ENCODE results near the gene NELL2. TPM values are rescaled to one million over a fixed set of nuclear protein-coding genes. Genes with fewer than 3 reads are reported as not detected.

NELL2 gene
- total RNA-seq, 1 donor from 2014 or later, result 1.0 TPM

DNA sequence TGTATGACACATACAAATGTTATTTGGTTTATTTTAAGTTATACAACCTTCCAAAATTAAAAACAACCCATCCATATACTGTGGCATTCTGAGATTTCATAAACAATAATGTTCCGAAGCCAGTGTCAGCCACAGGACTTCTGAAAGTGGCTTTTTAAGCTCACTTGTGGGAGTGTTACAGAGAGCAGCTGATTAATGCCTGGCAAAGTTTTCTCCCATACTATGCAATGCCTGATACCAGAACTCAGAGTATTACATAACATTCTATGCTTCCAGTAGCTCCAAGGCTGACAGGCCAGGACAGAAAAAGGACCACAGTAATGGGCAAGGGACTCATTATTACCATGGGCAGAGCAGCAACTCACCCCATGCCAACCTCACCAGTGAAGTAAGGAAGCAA lies 29.3 kb downstream of the NELL2 start:
- no peaks in the 10 kb centered on the region for H3K27me3 Mint-ChIP-seq (ENCODE audit: low read depth, unreplicated experiment)
- no peaks in the 10 kb centered on the region for H3K36me3 ChIP-seq (ENCODE audit: insufficient read depth, low read length)
- no peaks in the 10 kb centered on the region for H4K20me1 ChIP-seq (ENCODE audit: insufficient read depth, low read length)
- no peak overlapping the region for H3K27ac ChIP-seq (ENCODE audit: low read depth, low read length)
- no peaks in the 10 kb centered on the region for H3K79me2 ChIP-seq (ENCODE audit: insufficient read depth, low read length)
- no peak overlapping the region for H3K4me3 Mint-ChIP-seq (ENCODE audit: unreplicated experiment)
- no peaks in the 10 kb centered on the region for H3K4me1 ChIP-seq (ENCODE audit: insufficient read depth, low read length)
- DNase-seq (ENCODE audit: low read depth) (no peak), FAIRE-seq (no peak)
- no peaks in the 10 kb centered on the region for H3K9me3 ChIP-seq (ENCODE audit: insufficient read depth, low read depth, low read length)
- H3K4me2 ChIP-seq (ENCODE audit: low read length), result no peak overlapping the region
- no peak for TF ChIP-seq EZH2 (IDR thresholded peaks at IDR 0.05; ENCODE audit: insufficient read depth, low read length)
- TF ChIP-seq, protein P1, sequence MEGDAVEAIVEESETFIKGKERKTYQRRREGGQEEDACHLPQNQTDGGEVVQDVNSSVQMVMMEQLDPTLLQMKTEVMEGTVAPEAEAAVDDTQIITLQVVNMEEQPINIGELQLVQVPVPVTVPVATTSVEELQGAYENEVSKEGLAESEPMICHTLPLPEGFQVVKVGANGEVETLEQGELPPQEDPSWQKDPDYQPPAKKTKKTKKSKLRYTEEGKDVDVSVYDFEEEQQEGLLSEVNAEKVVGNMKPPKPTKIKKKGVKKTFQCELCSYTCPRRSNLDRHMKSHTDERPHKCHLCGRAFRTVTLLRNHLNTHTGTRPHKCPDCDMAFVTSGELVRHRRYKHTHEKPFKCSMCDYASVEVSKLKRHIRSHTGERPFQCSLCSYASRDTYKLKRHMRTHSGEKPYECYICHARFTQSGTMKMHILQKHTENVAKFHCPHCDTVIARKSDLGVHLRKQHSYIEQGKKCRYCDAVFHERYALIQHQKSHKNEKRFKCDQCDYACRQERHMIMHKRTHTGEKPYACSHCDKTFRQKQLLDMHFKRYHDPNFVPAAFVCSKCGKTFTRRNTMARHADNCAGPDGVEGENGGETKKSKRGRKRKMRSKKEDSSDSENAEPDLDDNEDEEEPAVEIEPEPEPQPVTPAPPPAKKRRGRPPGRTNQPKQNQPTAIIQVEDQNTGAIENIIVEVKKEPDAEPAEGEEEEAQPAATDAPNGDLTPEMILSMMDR (IDR thresholded peaks at IDR 0.05; ENCODE audit: insufficient read depth, low read depth, low read length), result no peak
- H3K27me3 ChIP-seq (ENCODE audit: insufficient read depth, low read length), result no peaks in the 10 kb centered on the region
- H3K4me1 Mint-ChIP-seq (ENCODE audit: low read depth, unreplicated experiment), result peaks cover 2% of the 10 kb centered on the region
- no peak overlapping the region for H2AFZ ChIP-seq (ENCODE audit: low read depth, low read length)
- no peak overlapping the region for H3K9ac ChIP-seq (ENCODE audit: low read length)
- no peaks in the 10 kb centered on the region for H3K9me3 Mint-ChIP-seq (ENCODE audit: unreplicated experiment)
- no peak overlapping the region for H3K4me3 ChIP-seq (ENCODE audit: insufficient read depth, low read depth, low read length)
- no peak overlapping the region for H3K27ac Mint-ChIP-seq (ENCODE audit: unreplicated experiment)
- H3K36me3 Mint-ChIP-seq (ENCODE audit: low read depth, unreplicated experiment), result no peaks in the 10 kb centered on the region

DNA sequence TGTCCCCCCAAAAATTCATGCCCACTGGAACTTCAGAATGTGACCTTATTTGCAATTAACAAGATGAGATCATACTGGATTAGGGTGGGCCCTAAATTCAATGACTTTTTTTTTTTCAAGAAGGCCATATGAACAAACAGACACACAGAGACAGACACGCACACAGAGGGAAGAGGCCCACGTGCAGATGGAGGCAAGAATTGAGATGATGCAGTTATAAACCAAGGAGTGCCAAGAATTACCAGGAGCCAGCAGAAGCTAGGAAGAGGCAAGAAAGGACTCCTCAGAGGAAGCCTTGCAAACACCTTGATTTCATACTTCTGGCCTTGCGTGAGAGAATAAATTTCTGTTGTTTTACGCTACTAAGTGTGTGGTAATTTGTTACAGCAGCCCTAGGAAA lies 33.4 kb downstream of the NELL2 start:
- Histone ChIP-seq H4K20me1 (ENCODE audit: insufficient read depth, low read length) (no peaks in the 10 kb centered on the region), H2AFZ (ENCODE audit: low read depth, low read length) (no peak overlapping the region), H3K4me1 (ENCODE audit: insufficient read depth, low read length) (no peaks in the 10 kb centered on the region), H3K4me2 (ENCODE audit: low read length) (no peak overlapping the region), H3K9ac (ENCODE audit: low read length) (no peak overlapping the region), H3K27me3 (ENCODE audit: insufficient read depth, low read length) (no peaks in the 10 kb centered on the region), H3K27ac (ENCODE audit: low read depth, low read length) (no peak overlapping the region), H3K79me2 (ENCODE audit: insufficient read depth, low read length) (no peaks in the 10 kb centered on the region), H3K36me3 (ENCODE audit: insufficient read depth, low read length) (no peaks in the 10 kb centered on the region), H3K4me3 (ENCODE audit: insufficient read depth, low read depth, low read length) (no peak overlapping the region), H3K9me3 (ENCODE audit: insufficient read depth, low read depth, low read length) (no peaks in the 10 kb centered on the region)
- Mint-ChIP-seq H3K27ac (ENCODE audit: unreplicated experiment) (no peak overlapping the region), H3K9me3 (ENCODE audit: unreplicated experiment) (no peaks in the 10 kb centered on the region), H3K36me3 (ENCODE audit: low read depth, unreplicated experiment) (no peaks in the 10 kb centered on the region), H3K4me3 (ENCODE audit: unreplicated experiment) (no peak overlapping the region), H3K4me1 (ENCODE audit: low read depth, unreplicated experiment) (no peaks in the 10 kb centered on the region), H3K27me3 (ENCODE audit: low read depth, unreplicated experiment) (no peaks in the 10 kb centered on the region)
- TF ChIP-seq EZH2 (IDR thresholded peaks at IDR 0.05; ENCODE audit: insufficient read depth, low read length), result no peak
- TF ChIP-seq, protein P1 (IDR thresholded peaks at IDR 0.05; ENCODE audit: insufficient read depth, low read depth, low read length), result no peak
- FAIRE-seq (no peak), DNase-seq (ENCODE audit: low read depth) (no peak)

DNA sequence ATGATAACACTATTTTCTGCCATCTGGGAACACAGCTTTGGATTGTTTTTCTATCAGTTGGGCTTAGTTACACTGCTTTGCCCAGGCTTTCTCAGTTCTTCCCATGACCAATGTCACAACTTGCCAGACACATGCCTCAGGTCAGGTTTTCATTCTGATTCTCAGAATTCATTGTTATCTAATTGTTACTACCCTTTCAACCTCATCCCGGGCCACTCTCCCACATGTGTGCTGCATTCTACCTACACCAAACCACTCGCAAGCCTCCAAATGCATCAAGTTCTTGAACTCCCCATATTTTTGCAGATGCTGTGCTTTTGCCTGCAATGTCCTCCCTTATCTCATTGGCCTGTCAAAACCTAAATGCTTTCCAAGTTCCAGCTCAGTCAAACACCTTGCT lies 36.3 kb downstream of the NELL2 start:
- Histone ChIP-seq H3K79me2 (ENCODE audit: insufficient read depth, low read length) (no peaks in the 10 kb centered on the region), H3K9me3 (ENCODE audit: insufficient read depth, low read depth, low read length) (no peaks in the 10 kb centered on the region), H3K4me3 (ENCODE audit: insufficient read depth, low read depth, low read length) (no peak overlapping the region), H2AFZ (ENCODE audit: low read depth, low read length) (no peak overlapping the region), H3K27ac (ENCODE audit: low read depth, low read length) (no peak overlapping the region), H4K20me1 (ENCODE audit: insufficient read depth, low read length) (no peaks in the 10 kb centered on the region), H3K4me1 (ENCODE audit: insufficient read depth, low read length) (no peaks in the 10 kb centered on the region), H3K9ac (ENCODE audit: low read length) (no peak overlapping the region), H3K27me3 (ENCODE audit: insufficient read depth, low read length) (no peaks in the 10 kb centered on the region), H3K36me3 (ENCODE audit: insufficient read depth, low read length) (no peaks in the 10 kb centered on the region), H3K4me2 (ENCODE audit: low read length) (no peak overlapping the region)
- no peak overlapping the region for H3K27ac Mint-ChIP-seq (ENCODE audit: unreplicated experiment)
- no peak for TF ChIP-seq EZH2 (IDR thresholded peaks at IDR 0.05; ENCODE audit: insufficient read depth, low read length)
- TF ChIP-seq, protein P1 (IDR thresholded peaks at IDR 0.05; ENCODE audit: insufficient read depth, low read depth, low read length), result no peak
- H3K9me3 Mint-ChIP-seq (ENCODE audit: unreplicated experiment), result no peaks in the 10 kb centered on the region
- H3K4me3 Mint-ChIP-seq (ENCODE audit: unreplicated experiment), result no peak overlapping the region
- DNase-seq (ENCODE audit: low read depth), result no peak
- no peaks in the 10 kb centered on the region for H3K27me3 Mint-ChIP-seq (ENCODE audit: low read depth, unreplicated experiment)
- no peaks in the 10 kb centered on the region for H3K36me3 Mint-ChIP-seq (ENCODE audit: low read depth, unreplicated experiment)
- FAIRE-seq, result no peak
- H3K4me1 Mint-ChIP-seq (ENCODE audit: low read depth, unreplicated experiment), result peaks cover 12% of the 10 kb centered on the region

Data from astrocyte (in vitro differentiated cells and primary cell).